NCI-H1092 (cell line): ENCODE measurements around the gene IFNA5.

Experiments used
- DNase-seq: peaks from one replicate; lab custom pipeline; 2025; lab: John Stamatoyannopoulos, UW

IFNA5 gene

DNA sequence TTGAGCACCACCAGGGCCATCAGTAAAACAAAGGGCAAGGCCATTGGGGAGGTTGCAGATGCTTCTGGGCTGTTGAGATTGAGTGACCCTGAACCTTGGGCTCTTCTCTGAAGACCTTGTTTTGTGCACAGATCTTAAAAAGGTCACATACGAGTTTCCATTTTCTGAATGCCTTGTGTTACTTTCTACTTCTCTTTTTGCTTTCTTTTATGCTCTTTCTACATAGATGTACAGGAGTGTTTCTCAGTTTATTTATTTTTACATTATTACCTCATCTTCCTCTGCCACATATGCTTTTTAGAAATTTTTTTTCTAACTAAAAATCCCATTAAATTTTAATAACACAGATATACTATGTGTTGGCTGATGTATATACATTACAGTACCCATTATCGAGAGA lies at the start of gene IFNA5:
Gene IFNA5, minus strand, starts transcription at position 101 of the 400 bp plus-strand sequence. Its CDS starts 57 bp downstream, at position 44.
- no peak for DNase-seq

DNA sequence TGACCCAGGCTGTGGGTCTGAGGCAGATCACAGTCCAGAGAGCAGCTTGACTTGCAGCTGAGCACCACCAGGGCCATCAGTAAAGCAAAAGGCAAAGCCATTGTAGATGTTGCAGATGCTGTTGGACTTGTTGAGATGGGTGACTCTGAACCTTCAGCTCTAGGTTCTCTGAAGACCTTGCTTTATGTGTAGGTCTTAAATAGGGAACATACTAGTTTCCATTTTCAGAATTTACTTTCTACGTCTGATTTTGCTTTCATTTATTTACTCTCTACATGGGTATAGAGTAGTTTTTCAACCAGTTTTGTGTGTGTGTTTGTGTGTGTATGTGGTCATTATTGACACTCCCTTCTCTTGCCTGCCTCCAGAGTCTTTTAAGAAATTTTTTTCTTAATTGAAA lies 45.7 kb upstream of the IFNA5 start, which contains the start of gene IFNA6:
Gene IFNA6, minus strand, starts transcription at position 101 of the 400 bp plus-strand sequence. Its CDS starts 0 bp downstream, at position 101.
- DNase-seq = no peak

DNA sequence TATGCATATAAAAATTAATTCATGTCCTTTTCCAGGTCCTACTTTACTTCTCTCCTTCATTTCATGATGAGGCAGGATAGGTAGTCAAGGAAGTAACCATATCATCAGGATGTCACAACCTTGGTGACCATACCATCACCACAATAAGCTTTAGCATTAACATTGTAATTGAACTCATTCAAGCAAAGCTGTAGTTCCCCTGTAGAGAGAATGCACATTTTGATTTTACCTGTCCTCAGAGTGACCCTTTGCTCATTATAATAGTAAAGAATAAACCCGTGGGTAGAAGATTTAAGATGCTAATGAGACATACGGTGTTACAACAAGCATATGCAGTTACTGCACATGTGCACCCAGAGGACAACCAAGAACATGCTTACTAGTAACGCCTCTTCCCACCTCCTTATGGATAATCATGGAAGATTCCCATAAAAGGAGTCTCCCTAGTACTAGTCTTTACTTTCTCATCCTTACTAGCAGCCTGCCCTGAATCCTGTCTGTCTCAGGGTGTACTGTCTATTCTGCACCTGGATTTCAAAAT lies 43.4 kb upstream of the IFNA5 start:
- DNase-seq = no peak

DNA sequence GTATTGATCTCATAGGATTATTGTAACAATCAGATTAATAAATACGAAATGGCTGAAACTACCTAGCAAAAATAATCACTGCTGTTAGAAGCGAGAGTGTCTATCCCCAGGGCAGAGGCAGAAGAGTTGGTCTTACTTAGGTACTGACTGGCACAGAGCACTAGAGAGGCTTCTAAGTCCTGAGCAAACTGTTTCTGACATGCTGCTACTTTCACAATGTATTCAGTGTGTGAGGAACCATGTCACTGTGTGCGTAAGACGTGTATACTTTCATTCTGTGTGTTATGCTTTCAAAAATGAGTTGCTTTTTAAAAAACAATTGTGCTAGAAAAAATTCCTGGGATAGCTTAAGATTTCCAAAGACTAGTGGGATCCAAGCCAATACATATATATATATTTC lies 35.6 kb upstream of the IFNA5 start:
- no peak for DNase-seq

DNA sequence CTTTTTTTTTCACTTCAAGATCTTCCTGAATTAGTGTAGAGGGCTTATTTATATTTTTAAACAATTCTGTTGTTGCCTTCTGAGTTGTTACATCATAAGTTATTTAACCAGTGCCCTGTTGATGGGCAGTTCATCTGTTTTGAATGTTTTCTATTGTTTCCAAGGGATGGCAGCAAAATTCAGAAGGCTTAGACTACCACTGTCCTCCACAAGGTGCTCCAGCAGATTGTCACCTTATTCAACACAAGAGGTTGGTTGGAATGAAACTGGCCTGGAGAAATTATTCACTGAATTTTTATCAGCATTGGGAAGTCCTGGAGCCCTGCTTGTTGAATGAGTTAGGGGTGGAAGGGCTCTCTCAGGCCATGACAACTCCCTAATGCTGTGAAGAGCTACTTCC lies 31.3 kb upstream of the IFNA5 start:
- DNase-seq = no peak

DNA sequence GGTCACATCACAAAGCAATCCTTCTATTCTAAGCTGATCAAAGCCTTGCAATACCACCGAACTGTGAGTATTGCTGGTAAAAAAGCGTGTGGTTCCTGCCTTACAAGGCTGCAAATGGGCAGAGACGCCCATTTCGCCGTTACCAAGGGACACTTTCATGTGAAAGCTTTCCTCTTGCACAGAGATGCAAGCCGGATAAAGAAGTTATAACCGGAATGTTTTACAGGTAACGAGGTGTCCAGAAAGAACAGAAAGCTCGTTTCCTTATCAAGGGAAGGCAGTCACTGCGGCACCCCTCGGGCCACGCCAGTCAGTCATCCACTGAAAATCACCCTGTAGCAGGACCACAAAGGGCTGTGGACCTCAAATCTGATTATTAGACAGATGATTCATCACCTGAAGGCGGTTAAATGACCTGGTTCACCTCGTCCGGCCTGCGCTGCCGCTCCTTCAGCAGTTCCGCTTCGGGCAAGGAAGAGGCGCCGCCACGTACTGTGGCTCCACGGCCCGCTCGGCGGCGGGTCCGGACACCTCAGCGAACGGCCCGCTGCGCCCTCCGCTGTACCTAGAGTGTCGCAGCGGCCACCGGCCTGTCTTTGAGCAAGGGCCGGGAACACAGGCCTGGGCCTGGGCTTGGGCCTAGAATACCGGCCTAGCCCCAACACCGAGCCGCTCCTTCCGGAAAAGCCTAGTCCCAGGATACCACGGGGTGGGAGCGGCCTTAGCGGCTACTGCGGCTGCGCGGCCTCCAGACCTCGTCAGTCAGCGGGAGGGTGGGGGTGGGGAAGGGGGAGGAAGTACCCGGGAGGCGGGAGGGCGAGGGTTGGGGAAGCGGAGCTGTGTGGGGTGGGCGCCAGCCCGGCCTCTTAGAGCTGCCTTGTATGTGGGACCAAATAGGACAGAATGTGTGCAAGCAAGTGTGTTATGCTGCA lies 29.9 kb upstream of the IFNA5 start, which contains the start of gene KLHL9:
Gene KLHL9, minus strand, starts transcription at position 704 of the 932 bp plus-strand sequence. Its CDS starts 545 bp downstream, at position 159.
- DNase-seq = peak; percentile 92

DNA sequence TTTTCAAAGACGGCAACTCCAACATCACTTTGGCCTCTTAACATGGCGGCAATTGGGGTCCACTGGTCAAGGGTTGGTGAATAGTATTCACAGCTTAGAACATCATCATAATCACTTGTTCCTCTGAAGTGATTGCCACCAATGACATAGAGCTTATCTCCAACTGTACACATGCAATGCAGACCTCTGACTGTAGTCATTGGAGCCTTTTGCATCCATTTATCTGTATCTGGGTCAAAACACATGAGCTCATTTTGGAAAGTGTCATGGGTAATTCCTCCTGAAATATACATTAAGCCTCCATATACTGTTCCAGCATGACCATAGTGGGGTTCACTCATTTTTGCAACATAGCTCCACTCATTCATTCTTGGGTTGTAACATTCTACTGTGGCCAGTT lies 28.1 kb upstream of the IFNA5 start:
- DNase-seq = no peak

DNA sequence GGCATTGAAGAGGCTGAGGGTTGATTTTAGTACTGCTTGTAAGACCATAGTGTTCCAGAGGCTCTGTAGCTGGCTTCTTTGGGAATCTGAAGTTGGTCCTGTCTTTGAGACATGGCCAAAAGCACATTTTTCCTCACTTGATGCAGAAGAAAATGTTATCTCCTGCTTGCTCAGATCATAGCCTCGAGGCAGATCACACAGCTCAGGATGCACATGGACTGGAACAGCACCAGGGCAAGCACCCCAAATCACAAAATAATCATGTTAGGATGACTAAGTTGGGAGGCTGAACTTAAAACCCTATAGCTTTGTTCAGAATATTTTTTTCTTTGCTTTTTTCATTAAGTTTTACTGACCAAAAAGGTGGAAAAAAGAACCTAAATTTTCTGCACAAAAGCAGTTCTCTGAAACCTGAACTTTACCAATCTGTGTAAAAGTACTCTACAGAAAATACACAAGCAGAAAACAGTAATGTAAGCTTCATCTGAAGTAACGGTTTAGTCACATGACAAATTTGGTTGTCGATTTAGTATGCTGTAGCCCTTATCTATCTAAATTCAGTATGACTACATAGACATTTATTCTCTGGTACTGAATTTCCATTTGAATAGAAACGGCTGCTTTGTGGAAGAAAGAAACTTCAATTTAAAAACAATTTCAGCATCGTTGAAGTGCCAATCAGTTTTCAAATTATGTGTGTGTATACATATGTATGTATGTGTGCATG lies 26.7 kb upstream of the IFNA5 start:
- DNase-seq = no peak

DNA sequence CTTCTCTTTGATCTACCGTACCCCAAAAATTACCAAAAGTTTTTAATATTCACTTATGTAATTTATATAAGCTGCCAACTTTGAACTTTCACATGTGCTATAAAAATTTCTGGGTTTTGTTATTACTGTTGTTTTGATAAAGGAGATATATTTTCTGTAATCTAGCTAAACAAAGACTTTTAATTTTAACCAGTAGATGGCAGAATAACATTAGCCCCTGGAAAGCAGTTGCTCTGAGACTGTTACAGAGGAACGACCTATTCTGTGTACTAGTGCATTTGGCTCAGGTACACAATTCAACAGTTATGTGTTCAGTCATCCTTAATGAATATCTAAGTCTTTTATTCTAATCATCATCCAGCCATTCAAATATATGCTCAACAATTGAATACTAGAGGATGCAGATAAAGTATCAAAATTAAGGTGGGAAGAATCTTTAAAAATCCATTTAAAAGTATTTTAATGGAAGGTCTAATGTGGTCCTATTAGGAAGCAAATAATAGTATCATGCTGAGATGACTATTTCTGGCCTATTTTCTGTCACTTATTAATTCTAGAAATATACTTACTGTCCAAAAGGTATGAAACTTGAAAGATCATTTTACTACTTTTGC lies 21.5 kb upstream of the IFNA5 start:
- DNase-seq = peak; percentile 48

DNA sequence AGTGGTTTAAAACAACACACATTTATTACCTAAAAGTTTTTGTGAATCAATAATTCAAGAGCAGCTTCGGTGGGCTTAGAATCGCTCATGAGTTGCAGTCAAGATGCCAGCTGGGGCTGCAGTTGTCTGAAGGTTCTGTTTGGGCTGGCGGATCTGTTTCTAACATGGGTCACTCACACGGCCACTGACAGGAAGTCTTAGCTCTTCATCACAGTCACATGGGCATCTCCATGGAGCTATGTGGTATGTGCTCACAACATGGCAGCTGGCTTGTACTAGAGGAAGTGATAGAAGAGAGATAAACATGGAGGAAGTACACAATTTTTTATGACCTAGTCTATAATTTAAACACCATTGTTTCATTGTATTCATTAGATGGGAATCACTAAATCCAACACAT lies 18.9 kb upstream of the IFNA5 start:
- no peak for DNase-seq

DNA sequence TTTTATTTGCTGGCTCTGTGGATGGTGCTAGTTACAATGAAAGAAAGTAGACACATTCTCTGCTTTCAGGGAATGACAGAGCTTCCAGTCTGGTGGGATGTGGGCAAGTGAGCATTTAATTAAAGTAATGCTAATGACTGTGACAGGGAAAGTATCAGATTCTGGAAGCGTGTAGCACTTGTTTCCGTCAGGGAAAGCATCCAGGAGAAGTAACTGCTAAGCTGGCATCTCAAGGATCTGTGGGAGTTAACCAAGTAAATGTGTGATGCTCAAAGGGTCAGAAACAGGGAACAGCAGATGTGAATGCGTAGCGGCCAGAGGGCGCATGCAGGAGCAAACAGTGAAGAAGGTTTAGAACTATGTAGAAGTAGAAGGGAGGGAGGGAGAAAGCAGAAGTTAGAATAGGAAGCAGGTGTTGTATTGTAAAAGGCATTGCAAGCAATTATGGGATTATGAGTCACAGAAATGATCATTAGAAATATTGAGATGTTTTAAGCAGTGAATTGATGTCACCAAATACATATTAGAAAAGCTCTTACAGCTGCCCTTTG lies 17.9 kb upstream of the IFNA5 start:
- no peak for DNase-seq

DNA sequence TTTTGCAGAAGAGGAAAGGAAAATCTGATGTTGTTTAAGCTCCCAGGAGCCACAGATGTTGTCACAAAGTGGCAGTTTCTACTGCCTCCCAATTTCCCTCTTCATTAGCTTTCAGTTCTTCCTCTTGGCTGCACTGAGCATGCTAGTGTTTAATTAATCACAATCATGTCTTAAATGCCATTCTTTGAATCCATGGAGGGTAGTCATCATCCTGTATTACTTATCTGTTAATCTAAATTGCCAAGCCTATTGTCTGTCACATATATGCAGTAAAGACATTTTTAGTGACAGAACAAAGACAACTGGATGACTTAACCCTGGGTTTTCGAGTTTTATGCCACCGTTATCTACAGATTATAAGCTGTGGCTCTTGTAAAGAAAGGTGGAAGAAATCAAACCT lies 15.4 kb upstream of the IFNA5 start:
- DNase-seq = no peak

DNA sequence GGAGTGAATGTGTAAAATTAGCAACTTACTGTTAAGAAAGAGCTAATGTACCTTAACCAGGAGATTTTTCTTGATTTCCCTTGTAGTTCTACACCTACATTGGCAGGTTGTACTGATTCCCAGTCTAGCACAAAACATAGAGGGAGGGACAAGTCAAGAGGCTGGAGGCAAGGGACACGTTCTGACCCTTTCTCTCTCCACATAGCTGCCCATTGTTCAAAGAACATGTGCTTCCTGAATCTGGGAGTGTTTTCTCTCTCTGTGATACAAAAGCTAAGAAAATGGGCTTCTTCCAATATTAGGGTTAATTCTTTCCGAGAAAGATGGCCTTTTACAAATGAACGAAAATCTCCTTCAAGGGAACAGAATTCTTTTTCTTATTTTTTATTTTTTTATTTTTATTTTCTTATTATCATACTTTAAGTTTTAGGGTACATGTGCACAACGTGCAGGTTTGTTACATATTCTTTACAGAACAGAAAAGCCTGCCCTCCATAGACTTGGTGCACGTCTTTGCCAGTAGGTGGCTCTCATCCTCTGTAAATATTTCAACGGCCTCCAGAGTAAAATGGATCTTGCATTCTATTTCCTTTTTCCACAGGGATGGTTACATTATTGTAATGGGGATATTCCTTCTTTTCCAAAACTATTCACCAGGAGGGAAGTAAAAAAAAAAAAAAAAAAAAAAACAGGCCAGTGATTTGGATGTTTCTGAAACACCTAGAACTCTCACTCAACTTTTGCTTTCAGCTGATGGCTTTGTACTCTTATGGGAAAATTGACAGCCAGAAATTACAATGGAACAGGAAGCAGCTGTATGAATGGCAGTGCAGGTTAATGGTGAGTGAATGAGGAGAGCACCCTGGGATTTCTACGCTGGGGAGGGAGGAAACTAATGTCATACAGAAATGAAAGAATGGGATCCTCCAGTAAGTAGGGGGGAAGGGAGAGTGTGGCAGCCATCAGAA lies 13.1 kb upstream of the IFNA5 start:
- peak; percentile 28 for DNase-seq

DNA sequence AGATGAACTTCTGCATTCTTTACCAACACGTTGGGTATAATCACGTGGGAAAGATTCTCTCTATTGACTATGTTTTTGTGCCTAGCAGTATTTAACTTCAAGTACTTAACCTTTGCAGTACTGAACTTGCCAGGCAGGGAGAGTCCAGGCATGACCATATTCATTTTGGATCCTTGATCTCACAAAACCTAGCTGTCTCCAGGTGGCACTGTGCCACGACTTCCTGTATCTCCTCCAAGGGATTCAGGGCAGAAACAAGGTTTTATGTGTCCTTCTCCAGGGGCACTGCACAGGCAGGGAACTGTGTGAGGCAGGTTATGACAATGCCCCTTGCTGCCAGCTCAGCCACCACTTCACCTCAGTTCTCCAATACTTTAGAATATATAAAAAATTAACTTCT lies 11.7 kb upstream of the IFNA5 start:
- peak; percentile 3 for DNase-seq

DNA sequence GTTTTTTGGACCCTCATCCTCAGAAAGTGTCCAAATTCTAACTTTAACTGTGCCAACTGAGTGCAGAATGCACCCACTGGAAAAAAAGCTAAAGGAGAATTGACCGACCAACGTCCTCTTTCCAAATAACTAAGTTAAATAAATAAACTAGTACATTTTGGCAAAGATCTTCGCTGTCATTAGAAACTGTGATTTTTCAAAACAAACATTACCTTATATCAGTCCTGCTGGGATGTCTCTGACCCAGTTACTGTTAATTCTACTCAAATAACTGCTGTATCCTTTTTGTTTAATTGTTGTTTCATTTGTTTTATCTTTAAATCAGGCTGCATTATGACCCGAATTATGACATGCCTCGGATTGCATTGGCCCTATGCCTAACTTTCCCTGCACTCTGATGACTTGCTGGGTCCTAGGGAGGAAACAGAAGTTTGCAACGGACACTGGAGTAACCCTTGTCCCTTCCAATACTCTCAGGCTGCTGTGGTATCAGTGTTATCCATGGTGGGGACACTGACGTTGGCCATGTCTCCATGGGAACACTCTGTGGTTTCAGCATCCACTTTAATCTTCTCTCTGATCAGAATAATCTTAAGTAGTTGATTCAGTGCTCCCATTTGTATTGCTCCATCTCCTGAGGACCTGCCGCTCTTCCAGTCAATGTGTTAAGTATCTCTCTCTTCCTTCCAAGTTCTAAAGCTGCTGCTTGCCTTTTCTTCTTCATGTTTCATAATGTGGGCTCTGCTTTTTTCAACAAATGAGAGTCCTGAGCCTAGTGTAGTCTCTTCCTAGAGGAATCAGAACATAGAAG lies 11.1 kb upstream of the IFNA5 start:
- DNase-seq = no peak

DNA sequence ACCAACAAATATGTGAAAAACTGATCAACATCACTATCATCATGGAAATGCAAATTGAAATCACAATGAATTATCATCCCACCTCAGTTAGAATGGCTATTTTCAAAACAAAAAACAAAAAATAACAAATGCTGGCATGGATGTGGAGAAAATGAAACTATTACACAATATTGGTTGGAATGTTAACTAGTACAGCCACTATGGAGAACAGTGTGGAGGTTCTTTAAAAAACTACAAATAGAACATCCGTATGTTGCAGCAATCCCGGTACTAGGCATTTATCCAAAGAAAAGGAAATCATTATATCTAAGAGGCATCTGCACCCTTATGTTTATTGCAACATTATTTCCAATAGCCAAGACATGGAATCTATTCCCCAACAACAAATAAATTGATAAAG lies 9.0 kb upstream of the IFNA5 start:
- DNase-seq = no peak

DNA sequence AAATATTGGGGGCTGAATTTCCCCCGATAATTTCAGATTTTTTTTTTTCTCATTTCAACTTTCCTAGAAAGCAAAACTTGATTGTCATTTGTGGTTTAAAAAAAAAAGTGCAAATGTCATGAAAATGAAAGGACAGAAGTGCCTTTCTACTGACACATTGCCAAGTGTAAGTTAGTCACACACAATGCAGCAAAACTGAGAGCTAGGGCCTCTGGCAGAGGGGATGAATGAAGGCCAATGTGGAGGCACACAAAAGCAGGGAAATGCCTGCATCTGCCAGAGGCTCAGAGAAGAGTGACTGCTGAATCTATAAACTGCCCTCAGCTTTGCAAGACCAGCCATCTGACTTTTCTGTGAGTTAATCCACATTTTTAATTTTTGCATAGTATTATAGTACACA lies 6.8 kb upstream of the IFNA5 start:
- no peak for DNase-seq

DNA sequence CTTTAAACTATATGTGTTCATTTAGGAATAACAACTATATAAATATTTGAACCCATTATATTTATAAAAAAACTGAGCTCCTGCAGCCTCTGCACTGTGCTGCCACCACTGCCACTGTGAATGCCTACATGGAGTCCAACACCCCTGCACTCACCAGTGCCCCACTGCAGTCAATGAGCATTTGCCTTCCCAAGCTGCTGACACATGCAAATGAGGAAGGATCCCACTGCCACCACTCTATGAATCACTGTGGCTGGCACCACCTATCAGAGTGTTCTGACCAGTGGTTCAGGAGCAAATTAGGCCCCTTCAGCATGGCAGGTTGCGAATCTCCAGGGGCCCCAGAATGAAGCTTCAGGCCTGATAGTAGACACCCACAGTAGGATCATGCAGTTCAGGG lies 9.1 kb downstream of the IFNA5 start:
- no peak for DNase-seq

DNA sequence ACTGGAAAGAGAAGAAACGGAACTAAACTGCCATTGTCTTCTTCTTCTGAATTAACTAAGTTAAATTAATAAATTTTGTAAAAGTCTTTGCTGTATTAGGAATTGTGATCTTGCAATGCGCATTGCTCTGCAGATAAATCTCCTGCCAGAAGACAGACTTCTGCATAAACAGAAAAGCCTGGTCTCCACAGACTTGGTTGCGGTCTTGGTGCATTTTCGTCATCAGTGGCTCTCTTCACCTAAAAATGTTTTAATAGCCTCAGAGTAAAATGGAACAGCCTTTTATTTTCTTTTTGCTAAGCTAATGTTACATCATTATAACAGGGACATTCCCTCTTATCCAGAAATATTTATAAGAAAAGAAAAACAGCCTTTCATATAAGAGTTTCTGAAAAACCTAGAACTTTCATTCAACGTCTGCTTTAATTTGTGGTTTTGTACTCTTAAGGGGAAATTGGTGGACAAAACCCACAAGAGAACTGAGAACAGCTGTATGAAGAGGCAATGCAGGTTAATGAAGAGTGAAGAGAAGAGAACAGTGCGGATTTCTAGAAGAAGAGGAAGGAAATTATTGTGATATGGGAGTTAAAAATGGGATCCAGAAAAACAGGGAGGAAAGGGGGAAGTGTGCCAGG lies 10.1 kb downstream of the IFNA5 start:
- no peak for DNase-seq
